Coronary artery (tissue), 2 donors: ENCODE measurements around the gene TACSTD2.
A peak's percentile ranks its signal among the peaks of the same experiment; 100 is the strongest.

ENCODE experiments used
- DNase-seq: peaks from one replicate; pipeline ENCODE4 v3.0.0-alpha.2; 2017; ENCODE audit warnings: low spot score
- H3K27ac ChIP-seq, 2 donors: fragments of 200-600 bp; sonication (generic); one replicate each; pipeline ENCODE4 v1.5.1; 2016 to 2019
- H3K4me3 ChIP-seq: fragments of 200-600 bp; sonication (generic); 2 replicates; pipeline ENCODE4 v1.5.1; 2016; ENCODE audit warnings: mild to moderate bottlenecking, moderate library complexity
- CTCF ChIP-seq: fragments of 200-600 bp; sonication (generic); IDR thresholded peaks from one replicate; pipeline ENCODE4 v1.5.1; 2019; ENCODE audit warnings: antibody characterized with exemption

The TACSTD2 gene

GRCh38 chr1:58581641-58582040 is 4.6 kb upstream of the TACSTD2 start:
- DNase-seq, result no peak
- TF ChIP-seq CTCF, result no peak
- H3K4me3 ChIP-seq, result no peak overlapping the region
- no peak overlapping the region for H3K27ac ChIP-seq

GRCh38 chr1:58580186-58580585 is 3.1 kb upstream of the TACSTD2 start:
- no peak for DNase-seq
- Histone ChIP-seq H3K4me3 (no peak overlapping the region), H3K27ac (no peak overlapping the region)
- TF ChIP-seq CTCF, result no peak

DNA sequence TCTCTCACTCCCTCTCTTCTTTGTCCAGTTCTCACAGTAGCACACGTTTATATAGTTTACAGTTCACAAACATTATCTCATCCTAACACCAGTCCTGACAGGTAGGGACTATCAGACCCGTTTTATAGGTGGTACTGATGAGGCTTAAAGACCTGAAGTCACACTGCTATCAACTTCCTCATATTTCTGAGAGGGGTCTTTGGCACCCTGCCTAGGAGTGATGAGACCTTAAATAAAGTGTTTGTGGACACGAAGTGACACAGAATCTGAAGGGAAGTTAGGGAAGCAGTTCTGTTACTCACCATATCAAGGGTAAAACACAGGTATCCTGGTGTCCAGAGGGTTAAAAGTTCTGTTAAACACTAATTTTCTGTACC is 590 bp upstream of the TACSTD2 start:
- no peak for DNase-seq
- no peak for TF ChIP-seq CTCF
- Histone ChIP-seq H3K27ac (peak overlapping the region in 1 of 2 donors; percentile 3), H3K4me3 (peak overlapping the region; percentile 66)

- DNase-seq, result no peak
- no peak overlapping the region for H3K27ac ChIP-seq
Measured at GRCh38 chr1:58576325-58576726, 726 bp downstream of the TACSTD2 start.

GRCh38 chr1:58575551-58576324 is 1.3 kb downstream of the TACSTD2 start:
- Histone ChIP-seq H3K4me3 (peak overlapping the region; percentile 66), H3K27ac (no peak overlapping the region)
- no peak for TF ChIP-seq CTCF
- DNase-seq, result no peak

More at GRCh38 chr1:58576325-58576726, 726 bp downstream of the TACSTD2 start:
- peak overlapping the region; percentile 66 for H3K4me3 ChIP-seq
- no peak for TF ChIP-seq CTCF

- H3K4me3 ChIP-seq, result no peak overlapping the region
- TF ChIP-seq CTCF, result no peak
- no peak overlapping the region for H3K27ac ChIP-seq
- DNase-seq, result no peak
Measured at GRCh38 chr1:58574816-58575215, 2.2 kb downstream of the TACSTD2 start.
